A673 (cell line): ENCODE measurements around the gene ANKRD44.

Source experiments
- EZH2 ChIP-seq: fragments of 200-600 bp; sonication (generic); IDR thresholded peaks from 2 replicates; pipeline ENCODE4 v1.6.1; 2017; ENCODE audit warnings: borderline replicate concordance, low read depth, mild to moderate bottlenecking, mixed read lengths, antibody characterized with exemption, low read length; ENCODE audit not compliant: poor library complexity, severe bottlenecking
- TF ChIP-seq, protein P1 (sequence below): fragments of 300-800, 200-600 bp; sonication (generic); conservative IDR thresholded peaks from 2 replicates; pipeline ENCODE4 v1.5.1; 2017; ENCODE audit warnings: low read depth, mild to moderate bottlenecking, antibody characterized with exemption, low read length, moderate library complexity, mixed read lengths

DNA sequence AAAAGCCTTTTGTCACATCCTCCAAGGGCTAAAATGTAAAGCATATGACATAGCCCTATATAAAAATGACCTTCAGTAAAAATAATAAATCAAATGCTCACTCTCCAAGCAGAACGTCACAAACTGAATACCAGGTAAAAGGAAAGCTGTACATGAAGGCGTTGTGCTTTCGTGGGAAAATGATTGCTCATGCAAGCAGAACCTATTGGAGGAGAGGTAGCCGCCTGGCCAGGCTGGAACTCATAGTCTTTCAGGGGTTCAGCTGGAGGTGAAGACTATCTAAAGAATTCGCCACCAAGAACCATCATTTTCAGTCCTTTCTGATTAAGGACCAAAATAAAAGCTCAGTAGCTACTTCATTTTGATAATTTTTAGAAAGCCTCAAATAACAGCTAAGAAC, 44.7 kb downstream of the ANKRD44 start:
- TF ChIP-seq, protein P1, sequence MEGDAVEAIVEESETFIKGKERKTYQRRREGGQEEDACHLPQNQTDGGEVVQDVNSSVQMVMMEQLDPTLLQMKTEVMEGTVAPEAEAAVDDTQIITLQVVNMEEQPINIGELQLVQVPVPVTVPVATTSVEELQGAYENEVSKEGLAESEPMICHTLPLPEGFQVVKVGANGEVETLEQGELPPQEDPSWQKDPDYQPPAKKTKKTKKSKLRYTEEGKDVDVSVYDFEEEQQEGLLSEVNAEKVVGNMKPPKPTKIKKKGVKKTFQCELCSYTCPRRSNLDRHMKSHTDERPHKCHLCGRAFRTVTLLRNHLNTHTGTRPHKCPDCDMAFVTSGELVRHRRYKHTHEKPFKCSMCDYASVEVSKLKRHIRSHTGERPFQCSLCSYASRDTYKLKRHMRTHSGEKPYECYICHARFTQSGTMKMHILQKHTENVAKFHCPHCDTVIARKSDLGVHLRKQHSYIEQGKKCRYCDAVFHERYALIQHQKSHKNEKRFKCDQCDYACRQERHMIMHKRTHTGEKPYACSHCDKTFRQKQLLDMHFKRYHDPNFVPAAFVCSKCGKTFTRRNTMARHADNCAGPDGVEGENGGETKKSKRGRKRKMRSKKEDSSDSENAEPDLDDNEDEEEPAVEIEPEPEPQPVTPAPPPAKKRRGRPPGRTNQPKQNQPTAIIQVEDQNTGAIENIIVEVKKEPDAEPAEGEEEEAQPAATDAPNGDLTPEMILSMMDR: no peak
- TF ChIP-seq EZH2: no peak
